Measurements from ENCODE around the gene PPM1N.

GRCh38 chr19:45492627-45493470 is 5.4 kb upstream of the PPM1N start:
- TF ChIP-seq CTCF (IDR thresholded peaks at IDR 0.05) (no peak), ZFX (IDR thresholded peaks at IDR 0.05; ENCODE audit: borderline replicate concordance) (no peak)
